Left lobe of liver (tissue), 2 donors: ENCODE results near the gene SPSB2. TPM values are rescaled to one million over a fixed set of nuclear protein-coding genes. Genes with fewer than 3 reads are reported as not detected.
A peak's percentile ranks its signal among the peaks of the same experiment; 100 is the strongest.

Source experiments
- ATAC-seq: fragments of 200-7000 bp; cut with Tn5 transposase; one replicate; pipeline ENCODE4 v1.9.1; 2020; ENCODE audit warnings: mild to moderate bottlenecking, moderate library complexity
- DNase-seq: peaks from one replicate; pipeline ENCODE4 v3.0.0-alpha.2; 2020; ENCODE audit warnings: low spot score
- total RNA-seq: library from RNA; stranded (reverse); gene quantifications from one replicate; pipeline ENCODE4 v1.2.1, GENCODE V29; 2021
- donor health status: DM: no; HTN: no; CAD: no; lungs with moderate emphysema.
- donor health status: DM: no; HTN: yes; CAD: no.

Gene SPSB2
- total RNA-seq, 1 donor from 2014 or later = 4.7 TPM

DNA sequence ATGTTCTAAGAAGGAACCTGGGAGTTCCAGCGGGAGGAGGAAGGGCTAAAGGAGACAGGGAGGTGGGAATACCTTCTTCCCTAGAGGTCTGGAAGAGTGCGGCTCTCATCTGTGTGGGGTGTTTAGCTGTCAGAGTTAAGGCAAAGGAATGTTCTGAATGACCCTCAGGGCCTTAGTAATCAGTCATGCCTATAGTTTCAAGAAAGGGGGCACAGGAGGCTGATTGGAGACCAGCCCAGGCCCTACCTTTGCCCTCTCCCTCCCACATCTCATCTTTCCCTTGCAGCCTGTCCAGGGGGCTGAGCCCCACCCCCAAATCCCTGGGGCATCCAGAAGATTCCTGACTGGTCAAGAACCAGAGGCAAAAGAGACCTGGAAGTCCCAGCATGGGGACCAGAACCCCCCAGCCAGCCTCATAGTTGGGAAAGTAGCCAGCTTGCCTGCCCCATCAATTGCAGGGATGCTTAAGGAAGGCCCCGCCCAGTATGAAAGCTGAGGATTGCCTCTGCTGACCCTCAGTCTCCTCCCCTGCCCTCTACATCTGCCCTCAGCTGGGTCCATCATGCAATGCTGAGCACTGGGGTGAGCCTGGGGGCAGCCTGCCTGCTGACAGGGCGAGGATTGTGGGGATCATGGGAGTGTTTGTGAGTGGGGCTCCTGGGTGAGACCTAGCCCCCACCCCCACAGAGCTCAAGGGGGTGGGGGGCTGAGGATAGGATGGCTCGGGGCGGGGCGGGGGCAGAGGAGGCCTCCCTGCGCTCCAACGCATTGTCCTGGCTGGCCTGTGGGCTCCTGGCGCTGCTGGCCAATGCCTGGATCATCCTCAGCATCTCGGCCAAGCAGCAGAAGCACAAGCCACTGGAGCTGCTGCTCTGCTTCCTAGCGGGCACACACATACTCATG, 49.7 kb downstream of the SPSB2 start:
- no peak for DNase-seq

DNA sequence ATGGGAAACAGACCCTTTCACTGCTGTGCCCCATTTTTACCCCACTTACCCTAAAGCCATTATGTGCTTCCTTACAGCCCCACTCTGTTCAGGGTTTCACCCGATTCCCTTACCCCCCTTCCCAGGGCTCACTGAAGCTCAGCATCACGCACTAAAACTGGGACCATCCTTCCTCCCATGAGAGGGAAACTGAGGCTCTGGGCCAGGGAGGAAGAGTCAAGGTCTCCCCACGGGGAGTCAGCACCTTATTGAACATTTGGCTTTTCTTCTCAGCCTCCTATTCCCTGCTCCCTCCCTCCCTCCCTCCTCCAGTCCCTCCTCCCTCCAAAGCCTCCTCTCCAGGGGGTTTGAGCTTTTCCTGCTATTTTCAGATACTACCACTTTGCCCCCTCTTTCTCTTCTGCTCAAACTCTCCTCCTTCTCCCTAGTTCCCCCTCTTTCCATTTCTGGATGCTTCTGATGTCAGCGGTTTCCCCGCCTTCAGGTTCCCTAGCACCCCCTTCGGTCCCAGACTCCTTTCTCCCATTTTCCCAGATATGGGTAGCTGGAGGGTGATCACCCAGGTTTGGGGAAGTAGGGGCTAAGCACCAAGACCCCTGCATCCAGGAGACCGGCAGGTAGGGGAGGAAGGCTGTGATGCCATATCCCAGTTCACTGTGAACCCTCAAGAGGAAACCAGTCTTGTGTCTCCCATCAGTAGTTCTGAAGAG, 50.5 kb downstream of the SPSB2 start:
- DNase-seq (no peak), ATAC-seq (no peak)

More for the DNA sequence above, 49.7 kb downstream of the SPSB2 start:
- ATAC-seq = no peak

DNA sequence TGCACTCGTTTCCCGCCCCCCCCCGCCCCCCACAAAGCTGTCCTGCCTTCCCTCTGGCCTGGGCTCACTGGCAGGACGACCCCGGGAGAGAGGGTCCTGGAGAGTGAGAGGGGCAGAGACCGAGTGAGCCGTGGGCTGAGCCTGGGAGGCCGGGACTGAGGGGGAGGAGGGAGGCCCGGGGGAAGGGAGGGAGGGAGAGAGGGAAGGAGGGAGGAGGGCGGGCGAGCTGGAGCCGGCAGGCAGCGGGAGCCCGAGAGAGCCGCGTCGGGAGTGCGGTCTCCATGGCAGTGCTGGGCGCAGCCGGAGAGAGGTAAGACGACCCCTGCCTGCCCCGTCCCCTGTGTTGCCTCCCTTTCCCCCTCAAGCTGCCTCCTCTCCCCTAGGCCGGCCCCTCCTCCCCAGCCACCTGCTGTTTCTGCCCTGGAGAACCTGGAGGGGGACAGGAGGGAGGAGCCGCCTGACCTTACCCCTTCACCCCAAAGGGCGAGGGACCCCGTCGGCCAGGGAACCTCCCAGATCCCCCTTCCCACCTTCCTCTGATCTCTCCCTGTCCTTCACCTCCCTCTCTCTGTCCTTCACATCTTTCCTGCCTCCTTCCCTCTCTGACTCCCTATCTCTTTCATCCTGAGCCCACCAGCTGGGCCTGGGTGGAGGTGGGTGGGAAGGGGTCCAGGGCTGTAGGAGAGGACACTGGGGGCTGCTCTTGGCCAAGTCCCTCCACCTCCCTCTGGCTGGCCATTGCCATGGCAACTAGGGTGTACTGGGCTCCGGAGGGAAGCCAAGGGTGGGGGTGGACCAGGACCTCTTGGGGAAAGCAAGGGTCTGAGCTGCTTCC, 51.3 kb downstream of the SPSB2 start, which contains the start of gene GPR162:
TSS of gene GPR162 (plus strand) at position 231 of the 835 bp plus-strand sequence. CDS start 2,078 bp downstream, outside the sequence.
- DNase-seq = no peak
- ATAC-seq = peak; percentile 37

Other genes with a start within 250 kb of the SPSB2 start
- 0.88 TPM for gene LPAR5, start 237.3 kb downstream of the SPSB2 start, total RNA-seq
- gene ACRBP, start 225.9 kb downstream of the SPSB2 start, total RNA-seq = 3.2 TPM
- gene ING4, start 210.2 kb downstream of the SPSB2 start, total RNA-seq = 14.4 TPM
- gene ZNF384, start 183.9 kb downstream of the SPSB2 start, total RNA-seq = 20.3 TPM
- gene PIANP, start 172.5 kb downstream of the SPSB2 start, total RNA-seq = not detected
- 31.1 TPM for gene COPS7A, start 149.3 kb downstream of the SPSB2 start, total RNA-seq
- 133 TPM for gene MLF2, start 120.2 kb downstream of the SPSB2 start, total RNA-seq
- gene PTMS, start 106.9 kb downstream of the SPSB2 start, total RNA-seq = 406 TPM
- 2.8 TPM for gene LAG3, start 100.8 kb downstream of the SPSB2 start, total RNA-seq
- gene CD4, start 83.8 kb downstream of the SPSB2 start, total RNA-seq = 22.7 TPM
- 1.3 TPM for gene GPR162, start 51.5 kb downstream of the SPSB2 start, total RNA-seq
- 1.4 TPM for gene P3H3, start 44.9 kb downstream of the SPSB2 start, total RNA-seq
- gene GNB3, start 32.4 kb downstream of the SPSB2 start, total RNA-seq = 0.08 TPM
- 0.58 TPM for gene CDCA3, start 22.0 kb downstream of the SPSB2 start, total RNA-seq
- gene USP5, start 21.2 kb downstream of the SPSB2 start, total RNA-seq = 48.0 TPM
- 300 TPM for gene TPI1, start 5.8 kb downstream of the SPSB2 start, total RNA-seq
- 1.9 TPM for gene LRRC23, start 31.5 kb upstream of the SPSB2 start, total RNA-seq
- 3.6 TPM for gene ENO2, start 41.3 kb upstream of the SPSB2 start, total RNA-seq
- gene ATN1, start 54.7 kb upstream of the SPSB2 start, total RNA-seq = 22.0 TPM
- not detected for gene RNU7-1, start 70.5 kb upstream of the SPSB2 start, total RNA-seq
- gene C12orf57, start 70.7 kb upstream of the SPSB2 start, total RNA-seq = 86.3 TPM
- 17.8 TPM for gene PTPN6, start 78.1 kb upstream of the SPSB2 start, total RNA-seq
- gene PHB2, start 97.4 kb upstream of the SPSB2 start, total RNA-seq = 129 TPM
- 16.1 TPM for gene EMG1, start 97.6 kb upstream of the SPSB2 start, total RNA-seq
- gene LPCAT3, start 145.2 kb upstream of the SPSB2 start, total RNA-seq = 54.3 TPM
- gene C1S, start 187.4 kb upstream of the SPSB2 start, total RNA-seq = 1,760 TPM
- gene C1R, start 219.1 kb upstream of the SPSB2 start, total RNA-seq = 1,748 TPM
- gene C1RL, start 235.9 kb upstream of the SPSB2 start, total RNA-seq = 243 TPM